IPS-NIHi11 (cell line): ENCODE measurements around the gene SLC16A11.
"Not testable (repeated sequence)": the region's sequence is repeated elsewhere in the genome, so short reads cannot be mapped to it uniquely, and the experiment has no call there.

Source experiments
- DNase-seq: peaks from one replicate; pipeline ENCODE4 v3.0.0; 2012; ENCODE audit warnings: mixed read lengths, low spot score

SLC16A11 gene

DNA sequence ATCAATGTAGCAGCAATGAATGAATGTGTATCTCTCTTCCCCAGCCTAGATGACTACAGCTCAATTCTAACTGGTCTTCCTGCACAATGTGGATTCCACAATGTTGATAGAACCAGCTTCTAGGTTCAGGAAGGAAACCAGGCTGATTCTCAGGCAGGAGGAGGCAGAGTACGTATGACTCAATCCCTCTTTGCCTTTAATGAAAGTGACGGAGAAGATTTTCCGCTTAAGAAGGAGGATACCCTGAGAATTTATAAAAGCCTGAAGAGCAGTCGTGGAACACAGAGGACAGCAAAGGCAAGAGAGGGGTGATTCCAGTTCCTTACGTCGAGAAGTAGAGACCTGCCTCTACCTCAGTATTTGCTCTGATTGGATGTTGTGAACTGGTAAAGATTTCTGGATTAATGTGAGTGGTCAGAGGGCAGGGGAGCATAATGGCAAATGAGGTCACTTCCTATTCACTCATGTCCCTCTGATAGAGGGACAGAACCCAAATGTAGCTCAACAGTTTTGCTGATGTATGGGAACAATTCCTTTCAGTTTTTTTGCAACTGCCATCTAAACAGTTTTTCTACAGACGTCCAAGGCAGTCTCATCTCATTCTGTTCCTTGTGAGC, 15.0 kb upstream of the SLC16A11 start:
- no peak for DNase-seq

- DNase-seq = no peak
Observed at GRCh38 chr17:7056386-7056785, 12.5 kb upstream of the SLC16A11 start.

- not testable (repeated sequence) for DNase-seq
Observed at GRCh38 chr17:7050583-7050982, 6.7 kb upstream of the SLC16A11 start.

DNA sequence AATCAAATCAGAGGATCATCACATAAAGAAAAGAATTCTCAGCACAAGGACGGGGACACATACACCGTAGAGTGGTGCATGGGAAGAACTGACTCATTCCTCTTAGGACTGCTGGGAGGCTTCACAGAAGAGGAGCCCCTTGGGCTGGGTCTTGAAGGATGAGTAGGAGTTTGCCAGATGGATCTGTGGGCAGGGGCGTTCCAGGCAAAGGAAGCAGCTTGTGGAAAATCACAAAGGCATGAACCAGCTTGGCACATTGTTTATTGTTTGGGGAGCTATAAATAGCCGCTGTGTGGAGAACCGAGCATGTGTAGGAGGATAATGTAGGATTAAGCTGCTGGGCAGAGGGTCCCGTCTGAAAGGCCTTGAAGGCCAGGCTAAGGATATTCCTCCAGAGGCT, 5.1 kb upstream of the SLC16A11 start:
- DNase-seq = no peak

- no peak for DNase-seq
Observed at GRCh38 chr17:7047566-7047965, 3.7 kb upstream of the SLC16A11 start.

DNA sequence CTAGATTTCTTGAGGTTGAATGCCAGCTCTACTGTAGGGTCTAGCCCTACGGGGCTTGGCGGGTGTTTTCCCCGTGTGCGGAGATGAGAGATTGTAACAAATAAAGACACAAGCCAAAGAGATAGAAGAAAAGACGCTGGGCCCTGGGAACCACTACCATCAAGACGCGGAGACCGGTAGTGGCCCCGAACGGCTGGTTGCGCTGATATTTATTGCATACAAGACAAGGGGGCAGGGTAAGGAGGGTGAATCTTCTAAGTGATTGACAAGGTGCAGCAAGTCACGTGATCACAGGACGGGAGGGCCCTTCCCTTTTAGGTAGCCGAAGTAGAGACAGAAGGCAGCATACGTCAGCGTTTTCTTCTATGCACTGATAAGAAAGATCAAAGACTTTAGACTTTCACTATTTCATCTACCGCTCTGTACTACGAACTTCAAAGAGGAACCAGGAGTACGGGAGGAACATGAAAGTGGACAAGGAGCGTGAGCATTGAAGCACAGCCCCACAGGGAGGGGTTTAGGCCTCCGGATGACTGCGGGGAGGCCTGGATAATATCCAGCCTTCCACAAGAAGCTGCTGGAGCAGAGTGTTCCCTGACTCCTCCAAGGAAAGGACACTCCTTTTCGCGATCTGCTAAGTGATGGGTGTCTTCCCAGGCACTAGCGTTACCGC, 3.0 kb upstream of the SLC16A11 start:
- not testable (repeated sequence) for DNase-seq

- DNase-seq = peak; percentile 66
Observed at GRCh38 chr17:7046127-7046724, 2.3 kb upstream of the SLC16A11 start.

GRCh38 chr17:7045492-7046126, 1.7 kb upstream of the SLC16A11 start:
- no peak for DNase-seq

DNA sequence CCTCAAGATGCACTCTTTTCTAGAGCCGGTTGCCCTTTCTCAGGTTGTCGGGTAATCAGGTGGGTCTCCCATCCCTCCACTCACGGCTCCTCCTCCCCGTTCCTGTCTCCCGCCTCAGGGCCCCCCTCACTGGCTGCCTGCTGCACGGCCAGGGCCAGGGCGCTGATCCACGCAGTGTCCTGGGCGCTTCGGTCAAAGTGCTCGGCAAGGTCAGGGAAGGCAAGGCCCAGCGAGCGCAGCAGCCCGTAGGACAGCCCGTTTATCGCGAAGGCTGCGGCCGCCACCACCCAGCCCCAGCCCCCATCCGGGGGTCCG, 753 bp downstream of the SLC16A11 start:
- DNase-seq = no peak

DNA sequence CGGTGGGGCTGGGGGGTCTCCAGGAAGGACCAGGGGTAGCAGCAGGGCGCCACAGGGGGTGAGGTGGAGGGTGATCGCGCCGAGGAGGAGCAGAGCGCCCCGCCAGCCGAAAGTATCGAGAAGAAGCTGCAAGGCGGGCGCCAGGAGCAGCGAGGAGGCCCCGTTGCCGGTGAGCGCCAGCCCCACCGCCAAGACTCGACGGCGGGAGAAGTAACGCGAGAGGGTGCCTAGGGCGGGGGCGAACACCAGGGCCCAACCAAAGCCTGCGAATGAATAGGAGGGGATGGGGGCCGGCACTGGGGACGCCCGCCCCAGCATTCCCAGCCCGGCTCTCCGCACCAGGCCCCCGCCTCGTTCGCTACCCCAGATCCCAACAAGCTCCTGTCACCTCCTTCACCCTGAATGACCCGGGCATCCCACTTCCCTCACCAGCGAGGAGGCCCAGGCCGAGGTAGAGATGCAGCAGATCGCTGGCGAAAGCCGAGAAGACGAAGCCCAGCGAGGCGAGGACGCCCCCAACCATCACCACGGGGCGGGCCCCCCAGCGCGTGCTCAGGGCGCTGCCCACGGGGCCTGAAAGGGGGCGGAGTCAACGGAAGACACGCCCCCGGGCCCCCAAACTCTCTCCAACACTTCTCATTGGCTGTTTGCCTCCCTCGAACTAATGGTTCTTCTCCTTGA, 1.3 kb downstream of the SLC16A11 start:
- DNase-seq = peak; percentile 62

DNA sequence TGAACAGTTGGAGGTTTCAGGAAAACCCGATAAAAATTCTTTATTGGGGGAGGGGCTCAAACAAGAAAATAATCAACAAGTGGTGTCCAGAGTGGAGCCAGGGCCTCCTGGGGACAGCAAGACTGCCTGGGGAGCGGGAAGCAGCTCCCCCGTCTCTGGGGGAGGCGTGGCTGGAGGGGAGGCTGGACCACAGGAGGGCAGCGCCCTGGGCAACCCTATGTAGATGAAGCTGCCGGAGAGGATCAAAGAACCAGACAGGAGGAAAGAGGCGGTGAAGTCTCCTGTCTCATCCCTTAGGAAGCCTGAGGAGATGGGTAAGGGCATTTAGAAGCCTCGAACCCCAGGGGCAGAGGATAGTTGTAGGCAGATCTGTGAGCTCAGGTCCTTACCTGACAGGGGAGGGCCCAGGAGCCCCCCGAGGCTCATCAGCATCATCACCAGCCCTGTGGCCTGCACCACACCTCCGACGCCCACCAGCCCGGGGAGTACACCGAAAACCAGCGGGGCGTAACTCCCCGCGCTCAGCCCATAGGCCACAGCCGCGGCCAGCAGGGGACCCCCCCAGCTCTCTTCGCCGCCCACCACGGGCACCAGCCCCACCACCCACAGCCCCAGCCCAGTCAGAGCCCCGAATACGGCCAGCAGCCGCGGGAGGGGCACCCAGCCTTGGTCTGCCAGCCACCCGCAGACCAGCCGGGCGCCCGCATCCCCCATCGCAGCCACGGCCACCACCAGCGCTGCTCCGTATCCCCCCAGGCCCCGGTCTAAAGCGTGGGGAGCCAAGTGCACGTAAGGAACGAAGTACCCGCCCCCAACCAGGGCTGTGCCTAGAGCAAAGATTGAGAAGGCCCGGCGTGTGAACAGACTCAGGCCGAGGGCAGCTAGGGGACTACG, 2.0 kb downstream of the SLC16A11 start:
- peak; percentile 47 for DNase-seq

DNA sequence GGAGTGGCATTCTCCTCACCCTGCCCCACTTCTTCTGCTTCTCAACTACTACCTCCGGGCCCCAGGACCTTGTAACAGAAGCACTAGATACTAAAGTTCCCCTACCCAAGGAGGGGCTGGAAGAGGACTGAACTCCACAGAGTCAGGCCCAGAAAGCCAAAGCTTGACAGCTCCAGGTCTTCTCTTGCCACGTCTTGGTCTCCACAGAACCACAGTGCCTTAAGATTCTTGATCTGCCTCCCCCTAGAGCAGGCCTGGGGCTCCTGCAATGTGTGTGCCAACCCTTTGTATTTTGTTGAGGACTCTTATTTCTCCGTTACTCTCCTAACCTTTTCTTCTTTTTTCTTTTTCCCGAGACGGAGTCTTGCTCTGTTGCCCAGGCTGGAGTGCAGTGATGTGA, 4.1 kb downstream of the SLC16A11 start:
- DNase-seq = no peak

- DNase-seq = no peak
Observed at GRCh38 chr17:7038025-7038862, 5.6 kb downstream of the SLC16A11 start.

- peak; percentile 99 for DNase-seq
Observed at GRCh38 chr17:7035591-7036368, 8.1 kb downstream of the SLC16A11 start, which contains the start of gene SLC16A13. Gene SLC16A13, plus strand, starts transcription at chr17:7036015. Its CDS starts 368 bp downstream, at chr17:7036383.

- DNase-seq = no peak
Observed at GRCh38 chr17:7034955-7035590, 8.8 kb downstream of the SLC16A11 start.

GRCh38 chr17:7029659-7030058, 14.2 kb downstream of the SLC16A11 start:
- DNase-seq = no peak

DNA sequence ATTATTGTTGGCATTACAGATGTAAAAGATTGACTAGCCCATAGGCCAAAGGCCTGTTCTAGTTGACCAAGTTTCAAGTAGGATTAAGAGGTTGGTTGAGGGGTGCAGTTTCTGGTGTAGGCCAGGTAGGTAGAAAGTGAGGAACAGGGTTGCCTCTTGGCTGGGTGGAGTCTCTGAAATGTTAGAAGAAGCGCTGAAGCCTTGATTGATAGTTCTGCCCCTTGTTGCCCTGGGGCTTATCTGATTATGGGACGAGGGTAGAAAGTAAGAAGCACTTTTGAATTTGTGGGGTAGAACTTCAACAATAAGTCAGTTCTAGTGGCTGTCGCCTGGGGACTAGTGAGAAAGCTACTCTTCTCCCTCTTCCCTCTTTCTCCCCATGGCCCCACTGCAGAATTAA, 14.8 kb downstream of the SLC16A11 start:
- DNase-seq = no peak

DNA sequence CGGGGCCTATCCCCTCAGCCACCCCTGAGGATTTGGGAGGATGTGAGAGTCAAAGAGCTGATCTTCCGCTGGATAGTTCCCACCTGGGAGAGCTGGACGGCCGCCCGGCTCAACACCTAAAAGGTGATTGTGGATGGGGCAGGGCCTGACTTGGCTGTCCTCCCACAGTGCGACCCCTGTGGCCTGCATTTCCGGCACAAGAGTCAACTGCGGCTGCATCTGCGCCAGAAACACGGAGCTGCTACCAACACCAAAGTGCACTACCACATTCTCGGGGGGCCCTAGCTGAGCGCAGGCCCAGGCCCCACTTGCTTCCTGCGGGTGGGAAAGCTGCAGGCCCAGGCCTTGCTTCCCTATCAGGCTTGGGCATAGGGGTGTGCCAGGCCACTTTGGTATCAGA, 16.6 kb downstream of the SLC16A11 start:
- DNase-seq = no peak

DNA sequence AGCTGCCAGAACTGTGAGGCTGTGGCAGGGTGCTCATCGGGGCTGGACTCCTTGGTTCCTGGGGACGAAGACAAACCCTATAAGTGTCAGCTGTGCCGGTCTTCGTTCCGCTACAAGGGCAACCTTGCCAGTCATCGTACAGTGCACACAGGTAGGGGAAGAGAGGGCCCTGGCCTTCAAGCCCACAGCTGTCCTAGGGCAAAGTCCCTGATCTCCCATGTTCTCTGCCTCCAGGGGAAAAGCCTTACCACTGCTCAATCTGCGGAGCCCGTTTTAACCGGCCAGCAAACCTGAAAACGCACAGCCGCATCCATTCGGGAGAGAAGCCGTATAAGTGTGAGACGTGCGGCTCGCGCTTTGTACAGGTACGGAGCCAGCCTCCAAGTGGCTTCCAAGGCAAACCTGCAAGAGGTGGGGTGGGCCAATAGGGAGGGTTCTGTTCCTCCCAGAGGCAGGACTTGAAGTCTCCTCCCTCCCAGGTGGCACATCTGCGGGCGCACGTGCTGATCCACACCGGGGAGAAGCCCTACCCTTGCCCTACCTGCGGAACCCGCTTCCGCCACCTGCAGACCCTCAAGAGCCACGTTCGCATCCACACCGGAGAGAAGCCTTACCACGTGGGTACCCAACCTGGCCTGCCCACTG, 17.3 kb downstream of the SLC16A11 start:
- DNase-seq = no peak
